Stimulated activated CD4-positive, alpha-beta T cell treated with anti-CD3 and anti-CD28 coated beads, Interleukin-15, amount 100 ng/mL, for 1 hour (primary cell): ENCODE data around the gene TOPAZ1.

Experiments
- DNase-seq, 2 donors: peaks; one replicate each; pipeline ENCODE4 v3.0.0-alpha.2; 2020; ENCODE audit warnings: low read depth in 1 of 2, low spot score in 1 of 2

Gene TOPAZ1

GRCh38 chr3:44241706-44242105 is at the start of gene TOPAZ1:
Gene TOPAZ1 (plus strand): TSS chr3:44241886. CDS start chr3:44242054, 168 bp downstream.
- DNase-seq: no peak

GRCh38 chr3:44198284-44199269 is 43.1 kb upstream of the TOPAZ1 start:
- peak; percentile 21 to 35 for DNase-seq

GRCh38 chr3:44206261-44206660 is 35.4 kb upstream of the TOPAZ1 start:
- no peak for DNase-seq

GRCh38 chr3:44206862-44207652 is 34.6 kb upstream of the TOPAZ1 start:
- no peak for DNase-seq

DNA sequence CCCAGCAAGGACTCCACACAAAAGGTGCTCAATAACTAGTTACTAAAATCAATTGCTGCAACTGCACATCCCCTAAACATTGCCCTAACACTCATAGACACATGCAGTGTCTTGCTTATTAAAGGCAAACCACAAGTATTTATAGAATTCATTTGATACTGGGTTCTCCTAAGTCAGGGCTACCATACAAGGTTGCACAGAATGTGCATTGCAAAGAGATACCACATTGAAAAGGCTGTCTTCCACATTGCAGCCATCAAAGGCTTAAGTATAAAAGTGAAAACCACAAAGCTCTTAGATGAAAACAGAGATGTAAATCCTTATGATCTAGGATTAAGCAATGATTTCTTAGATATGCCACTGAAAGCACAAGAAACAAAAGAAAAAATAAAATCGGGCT is 33.6 kb upstream of the TOPAZ1 start:
- no peak for DNase-seq

DNA sequence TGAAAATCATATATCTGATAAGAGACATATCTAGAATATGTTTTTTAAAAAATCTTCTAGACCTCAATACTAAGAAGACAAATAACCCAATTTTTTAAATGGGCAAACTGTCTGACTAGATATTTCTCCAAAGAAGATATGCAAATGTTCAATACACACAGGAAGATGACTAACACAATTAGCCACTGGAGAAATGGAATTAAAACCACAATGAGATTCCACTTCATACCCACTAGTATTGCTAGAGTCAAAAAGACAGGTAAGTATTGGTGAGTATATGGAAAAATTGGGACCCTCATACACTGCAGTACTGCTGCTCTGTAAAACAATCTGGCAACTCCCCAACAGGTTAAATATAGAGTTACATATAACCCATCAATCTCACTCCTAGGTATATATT is 33.1 kb upstream of the TOPAZ1 start:
- no peak for DNase-seq

GRCh38 chr3:44210967-44211366 is 30.7 kb upstream of the TOPAZ1 start:
- no peak for DNase-seq

- DNase-seq: no peak
These were observed 19.3 kb upstream of the TOPAZ1 start for GRCh38 chr3:44222337-44222736.

- no peak for DNase-seq
These were observed 18.4 kb upstream of the TOPAZ1 start for GRCh38 chr3:44223299-44223698.

DNA sequence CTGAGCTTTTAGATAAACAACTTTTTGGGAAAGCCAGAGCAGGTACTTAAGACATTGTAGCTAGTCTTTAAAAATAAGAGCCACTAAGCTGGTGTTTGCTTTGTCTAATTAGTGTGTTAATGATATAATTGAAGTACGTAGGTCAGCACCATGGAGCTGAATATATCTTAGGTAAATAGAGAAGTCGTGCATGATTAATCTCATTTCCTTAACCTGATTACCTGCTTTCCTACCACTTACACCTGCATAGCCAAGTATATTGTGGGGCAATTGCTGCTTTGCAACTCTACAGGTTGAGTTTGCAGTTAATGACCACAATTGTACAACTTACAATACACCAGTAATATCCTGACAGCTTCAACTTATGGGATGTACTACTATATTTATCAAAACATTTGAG is 17.6 kb upstream of the TOPAZ1 start:
- no peak for DNase-seq

- no peak for DNase-seq
These were observed 15.1 kb upstream of the TOPAZ1 start for GRCh38 chr3:44226573-44226972.

GRCh38 chr3:44227632-44228031 is 14.1 kb upstream of the TOPAZ1 start:
- no peak for DNase-seq

- DNase-seq: no peak
These were observed 12.8 kb upstream of the TOPAZ1 start for GRCh38 chr3:44228900-44229299.

- no peak for DNase-seq
These were observed 9.3 kb upstream of the TOPAZ1 start for GRCh38 chr3:44232407-44232806.

DNA sequence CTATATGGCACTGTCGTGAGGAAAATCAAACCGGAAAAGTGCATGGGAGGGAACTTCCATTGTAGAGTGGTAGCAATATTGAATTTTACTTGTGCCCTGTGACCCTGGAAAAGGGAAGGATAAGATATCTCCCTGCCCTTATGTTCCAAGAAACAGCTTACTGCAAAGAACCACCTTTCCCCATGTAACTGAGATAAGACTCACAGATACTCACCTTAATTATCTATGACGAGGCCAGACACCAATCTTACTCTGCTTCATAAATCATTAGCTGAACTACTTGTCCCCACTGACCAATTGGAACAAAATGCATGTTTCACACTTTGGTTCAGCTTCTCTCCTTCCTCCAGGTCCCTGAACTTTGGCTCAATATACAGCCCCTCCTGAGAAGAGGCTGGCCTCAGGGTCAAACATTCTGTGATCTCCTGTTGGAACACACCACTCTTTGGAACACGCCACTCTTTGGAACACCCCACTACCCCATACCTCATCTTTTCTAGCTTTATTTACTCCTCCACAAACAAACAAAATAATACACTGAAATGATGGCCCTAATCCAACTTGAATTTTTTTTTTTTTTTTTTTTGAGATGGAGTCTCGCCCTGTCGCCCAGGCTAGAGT is 6.9 kb upstream of the TOPAZ1 start:
- DNase-seq: no peak

- peak; percentile 11 to 19 for DNase-seq
These were observed 5.8 kb upstream of the TOPAZ1 start for GRCh38 chr3:44235604-44236484.

- no peak for DNase-seq
These were observed 5.2 kb upstream of the TOPAZ1 start for GRCh38 chr3:44236485-44236908.

GRCh38 chr3:44237161-44237560 is 4.5 kb upstream of the TOPAZ1 start:
- no peak for DNase-seq

DNA sequence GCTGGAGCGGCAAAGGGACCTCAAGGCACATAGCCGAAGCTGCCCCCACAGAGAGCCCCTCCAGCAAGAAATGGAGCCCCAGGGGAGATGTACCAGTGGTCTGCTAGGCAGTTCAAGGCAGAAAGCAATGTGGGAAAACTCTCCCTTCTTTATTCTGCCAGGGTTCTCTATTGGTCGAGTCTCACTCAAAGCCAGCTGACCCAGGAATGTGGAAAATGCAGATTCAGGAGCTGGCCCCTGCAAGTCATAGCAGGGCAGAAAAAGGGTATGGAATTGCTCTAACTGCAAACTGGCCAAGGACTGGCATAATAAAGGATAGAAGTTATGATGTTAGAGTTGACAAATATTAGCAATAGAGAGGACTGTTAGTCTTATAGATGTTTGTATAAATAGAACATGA is 4.0 kb upstream of the TOPAZ1 start:
- DNase-seq: no peak

- DNase-seq: no peak
These were observed 2.8 kb upstream of the TOPAZ1 start for GRCh38 chr3:44238889-44239288.

DNA sequence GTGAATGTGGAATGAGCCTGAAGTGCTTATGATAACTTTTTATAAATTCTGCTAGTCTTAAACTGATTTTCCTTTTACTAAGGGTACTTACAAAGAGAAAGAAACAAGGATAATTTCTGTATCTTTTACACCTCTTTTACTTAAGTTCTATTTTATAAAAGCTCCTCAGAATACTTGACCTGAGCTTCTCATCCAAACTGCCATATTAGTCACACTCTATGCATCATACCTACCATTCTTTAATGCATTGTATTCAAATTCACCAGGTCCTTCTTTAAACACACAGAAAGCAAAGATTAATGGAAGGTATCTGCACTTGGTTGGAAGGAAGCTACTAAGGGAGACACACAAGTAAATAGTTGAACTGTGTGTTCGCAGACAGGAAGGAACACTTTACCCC is 1.6 kb upstream of the TOPAZ1 start:
- no peak for DNase-seq
